ENCODE data around the gene ADCY1. TPM values are rescaled to one million over a fixed set of nuclear protein-coding genes. Genes with fewer than 3 reads are reported as not detected.

Gene ADCY1
- total and polyA plus RNA-seq, 2 donors (not counting 3 experiments of a cell fraction or from before 2014, with no cell fraction given), result 0.52 to 1.6 TPM

DNA sequence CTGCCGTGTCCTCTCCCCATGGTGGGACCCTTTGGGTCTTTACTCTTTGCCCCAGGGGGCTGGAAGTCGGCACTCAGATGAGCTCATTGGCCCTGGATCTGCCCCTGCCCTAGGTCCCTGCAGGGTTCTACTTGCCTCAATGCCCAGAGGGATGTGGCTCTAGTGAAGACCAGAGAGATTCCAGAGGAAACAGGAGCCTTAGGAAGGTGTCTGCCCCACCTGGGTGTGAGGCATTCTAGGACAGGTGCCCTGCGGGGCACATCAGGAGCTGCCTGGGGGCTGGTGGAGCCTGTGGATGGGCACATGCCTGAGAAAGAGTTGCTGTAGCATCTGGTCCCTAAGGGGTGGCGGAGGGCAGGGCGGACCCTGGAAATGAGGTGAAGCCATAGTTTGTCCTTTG lies 128.6 kb downstream of the ADCY1 start:
- dilution Hi-C loops (cut with MboI; ENCODE audit: extremely low pct_ligation_motif_present, low sequenced_read_pairs), result no loop called here
- Histone ChIP-seq H3K79me2 (ENCODE audit: control insufficient read depth, insufficient read depth, low read length) (no peaks in the 10 kb centered on the region), H3K4me1 (ENCODE audit: control insufficient read depth, extremely low read depth, insufficient read depth, low read length) (no peaks in the 10 kb centered on the region), H3K4me3 (replicated peaks in 1 of 3; ENCODE audit: insufficient read depth in 1 of 3, low read depth in 1 of 3, low read length in 3 of 3) (no peak overlapping the region), H4K20me1 (replicated peaks; ENCODE audit: control insufficient read depth, extremely low read depth, insufficient read depth, low read length) (no peaks in the 10 kb centered on the region), H3K36me3 (ENCODE audit: control insufficient read depth in 2 of 2, extremely low read depth in 1 of 2, insufficient read depth in 2 of 2, low read length in 2 of 2) (no peaks in the 10 kb centered on the region), H3K27ac (ENCODE audit: insufficient read depth, low read depth, low read length) (no peak overlapping the region), H3K27me3 (ENCODE audit: control insufficient read depth in 2 of 2, insufficient read depth in 2 of 2, low read length in 2 of 2) (peaks cover 0 to 7% of the 10 kb centered on the region in 2 experiments), H3K9ac (replicated peaks; ENCODE audit: extremely low read depth, insufficient read depth, low read length) (no peak overlapping the region), H2AFZ (ENCODE audit: low read depth, low read length) (no peak overlapping the region), H3K9me3 (replicated peaks; ENCODE audit: control insufficient read depth, insufficient read depth, low read length) (no peaks in the 10 kb centered on the region), H3K4me2 (ENCODE audit: insufficient read depth, low read length) (no peak overlapping the region), H3K9me1 (replicated peaks; ENCODE audit: control insufficient read depth, extremely low read depth, insufficient read depth, low read length) (no peaks in the 10 kb centered on the region)
- intact Hi-C loops (cut with micrococcal nuclease), result no loop called here
- no peak for TF ChIP-seq MYC (IDR thresholded peaks at IDR 0.05; ENCODE audit: low read depth, low read length)
- TF ChIP-seq, protein P1, sequence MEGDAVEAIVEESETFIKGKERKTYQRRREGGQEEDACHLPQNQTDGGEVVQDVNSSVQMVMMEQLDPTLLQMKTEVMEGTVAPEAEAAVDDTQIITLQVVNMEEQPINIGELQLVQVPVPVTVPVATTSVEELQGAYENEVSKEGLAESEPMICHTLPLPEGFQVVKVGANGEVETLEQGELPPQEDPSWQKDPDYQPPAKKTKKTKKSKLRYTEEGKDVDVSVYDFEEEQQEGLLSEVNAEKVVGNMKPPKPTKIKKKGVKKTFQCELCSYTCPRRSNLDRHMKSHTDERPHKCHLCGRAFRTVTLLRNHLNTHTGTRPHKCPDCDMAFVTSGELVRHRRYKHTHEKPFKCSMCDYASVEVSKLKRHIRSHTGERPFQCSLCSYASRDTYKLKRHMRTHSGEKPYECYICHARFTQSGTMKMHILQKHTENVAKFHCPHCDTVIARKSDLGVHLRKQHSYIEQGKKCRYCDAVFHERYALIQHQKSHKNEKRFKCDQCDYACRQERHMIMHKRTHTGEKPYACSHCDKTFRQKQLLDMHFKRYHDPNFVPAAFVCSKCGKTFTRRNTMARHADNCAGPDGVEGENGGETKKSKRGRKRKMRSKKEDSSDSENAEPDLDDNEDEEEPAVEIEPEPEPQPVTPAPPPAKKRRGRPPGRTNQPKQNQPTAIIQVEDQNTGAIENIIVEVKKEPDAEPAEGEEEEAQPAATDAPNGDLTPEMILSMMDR (IDR thresholded peaks at IDR 0.05; ENCODE audit: extremely low read depth in 1 of 2, insufficient read depth in 1 of 2, low read depth in 1 of 2, low read length in 2 of 2), result no peak
- TF ChIP-seq GATA2 (IDR thresholded peaks at IDR 0.05; ENCODE audit: insufficient read depth, insufficient read length, low read depth, low read length), result no peak
- no peak for TF ChIP-seq POLR2A (IDR thresholded peaks at IDR 0.05; ENCODE audit: low read depth, low read length)
- TF ChIP-seq POLR2AphosphoS5 (IDR thresholded peaks at IDR 0.05; ENCODE audit: insufficient read depth, low read depth, low read length), result no peak
- TF ChIP-seq EZH2 (IDR thresholded peaks at IDR 0.05; ENCODE audit: borderline replicate concordance, low read depth, low read length, severe bottlenecking), result no peak
- TF ChIP-seq JUN (IDR thresholded peaks at IDR 0.05; ENCODE audit: borderline replicate concordance, insufficient read depth, insufficient read length, low read depth), result no peak
- no peak for TF ChIP-seq FOS (IDR thresholded peaks at IDR 0.05; ENCODE audit: borderline replicate concordance, insufficient read depth, low read length)
- TF ChIP-seq, protein P2, sequence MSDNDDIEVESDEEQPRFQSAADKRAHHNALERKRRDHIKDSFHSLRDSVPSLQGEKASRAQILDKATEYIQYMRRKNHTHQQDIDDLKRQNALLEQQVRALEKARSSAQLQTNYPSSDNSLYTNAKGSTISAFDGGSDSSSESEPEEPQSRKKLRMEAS (IDR thresholded peaks at IDR 0.05; ENCODE audit: insufficient read depth, insufficient read length), result no peak
- DNase-seq (ENCODE audit: low read depth, low spot score) (no peak), FAIRE-seq (no peak)
- POLR2A ChIA-PET, result no interaction called here
- BruUV-seq (replicated peaks), result no TSS peak
- CTCF ChIA-PET, result no interaction called here

All from endothelial cell of umbilical vein (primary cell).